HEK293 (cell line): ENCODE data around the gene CSRP1.
A peak's percentile ranks its signal among the peaks of the same experiment; 100 is the strongest.

ENCODE experiments used
- CTCF ChIA-PET: fragments of 350-600 bp; formaldehyde crosslinking; extraction: SDS; loops from one replicate; lab custom pipeline; 2021; ENCODE audit warnings: antibody characterized with exemption; lab: Yijun Ruan, JAX
- POLR2A ChIA-PET: fragments of 300-600 bp; formaldehyde crosslinking; extraction: SDS; loops from one replicate; lab custom pipeline; 2020; ENCODE audit warnings: antibody characterized with exemption, inconsistent platforms; lab: Yijun Ruan, JAX
- H3K27ac ChIP-seq: fragments of 200-500 bp; sonication (Bioruptor generic); 2 replicates; pipeline ENCODE4 v1.5.1; 2014; ENCODE audit warnings: low read depth, low read length, control low read depth, inconsistent platforms; ENCODE audit errors: extremely low read depth
- H3K36me3 ChIP-seq, 2 experiments: fragments of 200-500 bp in 1 of 2; sonication (Bioruptor generic) in 1 of 2; 1 replicate in 1 of 2; 2 replicates in 1 of 2; pipeline ENCODE4 v1.5.1; 2014 to 2017; ENCODE audit warnings: inconsistent platforms in 2 of 2, low read length in 2 of 2; ENCODE audit not compliant: control insufficient read depth in 2 of 2, insufficient read depth in 1 of 2
- H3K4me1 ChIP-seq: fragments of 200-500 bp; sonication (Bioruptor generic); 2 replicates; pipeline ENCODE4 v1.5.1; 2014; ENCODE audit warnings: mild to moderate bottlenecking, low read length, inconsistent platforms; ENCODE audit not compliant: control insufficient read depth, insufficient read depth
- H3K4me3 ChIP-seq: 2 replicates; pipeline ENCODE4 v1.5.1; 2011; ENCODE audit warnings: low read depth, mild to moderate bottlenecking, control low read depth, low read length, moderate library complexity
- H3K9me3 ChIP-seq: fragments of 200-500 bp; sonication (Bioruptor generic); 2 replicates; pipeline ENCODE4 v1.5.1; 2014; ENCODE audit warnings: low read depth, low read length, inconsistent platforms; ENCODE audit not compliant: control insufficient read depth, insufficient read depth
- EGR2 ChIP-seq: fragments of 450-650 bp; formaldehyde crosslinking; IDR thresholded peaks from 2 replicates; pipeline ENCODE4 v1.5.1; 2016; ENCODE audit warnings: low read depth, missing biosample characterization, missing genetic modification characterization
- KLF9 ChIP-seq: fragments of 450-650 bp; formaldehyde crosslinking; IDR thresholded peaks from 2 replicates; pipeline ENCODE4 v1.5.1; 2016; ENCODE audit warnings: missing biosample characterization, missing genetic modification characterization, low read depth
- MYNN ChIP-seq: fragments of 450-650 bp; formaldehyde crosslinking; IDR thresholded peaks from 2 replicates; pipeline ENCODE4 v1.5.1; 2016; ENCODE audit warnings: missing biosample characterization, missing genetic modification characterization, borderline replicate concordance
- SCRT2 ChIP-seq: fragments of 450-650 bp; formaldehyde crosslinking; IDR thresholded peaks from 2 replicates; pipeline ENCODE4 v1.5.1; 2016; ENCODE audit warnings: missing biosample characterization, missing genetic modification characterization
- TRIM28 ChIP-seq: IDR thresholded peaks from 2 replicates; pipeline ENCODE4 v1.6.1; 2011; ENCODE audit warnings: low read length, control low read depth, borderline replicate concordance
- WT1 ChIP-seq: fragments of 450-650 bp; formaldehyde crosslinking; IDR thresholded peaks from 2 replicates; pipeline ENCODE4 v1.5.1; 2016; ENCODE audit warnings: missing biosample characterization, missing genetic modification characterization
- ZBTB1 ChIP-seq: fragments of 450-650 bp; formaldehyde crosslinking; IDR thresholded peaks from 2 replicates; pipeline ENCODE4 v1.5.1; 2016; ENCODE audit warnings: missing biosample characterization, missing genetic modification characterization
- ZFHX2 ChIP-seq: fragments of 450-650 bp; formaldehyde crosslinking; conservative IDR thresholded peaks from 2 replicates; pipeline ENCODE4 v1.5.1; 2016; ENCODE audit warnings: missing biosample characterization, missing genetic modification characterization
- ZIC2 ChIP-seq: fragments of 450-650 bp; formaldehyde crosslinking; IDR thresholded peaks from 2 replicates; pipeline ENCODE4 v1.5.1; 2016; ENCODE audit warnings: missing biosample characterization, missing genetic modification characterization
- ZNF140 ChIP-seq: fragments of 450-650 bp; formaldehyde crosslinking; IDR thresholded peaks from 2 replicates; pipeline ENCODE4 v1.5.1; 2016; ENCODE audit warnings: missing biosample characterization, missing genetic modification characterization
- ZNF174 ChIP-seq: fragments of 450-650 bp; formaldehyde crosslinking; IDR thresholded peaks from 2 replicates; pipeline ENCODE4 v1.5.0; 2017; ENCODE audit warnings: missing biosample characterization, mild to moderate bottlenecking, missing genetic modification characterization
- ZNF214 ChIP-seq: fragments of 450-650 bp; formaldehyde crosslinking; IDR thresholded peaks from 2 replicates; pipeline ENCODE4 v1.5.1; 2017; ENCODE audit warnings: missing biosample characterization, mild to moderate bottlenecking, missing genetic modification characterization, borderline replicate concordance
- ZNF404 ChIP-seq: fragments of 450-650 bp; formaldehyde crosslinking; IDR thresholded peaks from 2 replicates; pipeline ENCODE4 v1.5.1; 2017; ENCODE audit warnings: missing biosample characterization, missing genetic modification characterization
- ZNF433 ChIP-seq: fragments of 450-650 bp; formaldehyde crosslinking; IDR thresholded peaks from 2 replicates; pipeline ENCODE4 v1.5.1; 2016; ENCODE audit warnings: missing biosample characterization, missing genetic modification characterization, low read depth
- ZNF530 ChIP-seq: fragments of 450-650 bp; formaldehyde crosslinking; IDR thresholded peaks from 2 replicates; pipeline ENCODE4 v1.5.1; 2016; ENCODE audit warnings: low read depth, missing biosample characterization, missing genetic modification characterization
- ZNF596 ChIP-seq: fragments of 450-650 bp; IDR thresholded peaks from 2 replicates; pipeline ENCODE4 v1.5.0; 2018; ENCODE audit warnings: missing biosample characterization, mild to moderate bottlenecking, missing genetic modification characterization, moderate library complexity
- ZNF664 ChIP-seq: fragments of 450-650 bp; formaldehyde crosslinking; IDR thresholded peaks from 2 replicates; pipeline ENCODE4 v1.5.1; 2016; ENCODE audit warnings: missing biosample characterization, missing genetic modification characterization
- ZNF677 ChIP-seq: fragments of 450-650 bp; IDR thresholded peaks from 2 replicates; pipeline ENCODE4 v1.5.0; 2018; ENCODE audit warnings: missing biosample characterization, mild to moderate bottlenecking, missing genetic modification characterization, moderate library complexity
- ZNF791 ChIP-seq: fragments of 450-650 bp; formaldehyde crosslinking; IDR thresholded peaks from 2 replicates; pipeline ENCODE4 v1.5.1; 2016; ENCODE audit warnings: missing biosample characterization, missing genetic modification characterization
- TF ChIP-seq, protein P1 (sequence below): fragments of 450-650 bp; formaldehyde crosslinking; IDR thresholded peaks from 2 replicates; pipeline ENCODE4 v1.5.1; 2017; ENCODE audit warnings: missing biosample characterization, missing genetic modification characterization
- TF ChIP-seq, protein P2 (sequence below): fragments of 450-650 bp; formaldehyde crosslinking; IDR thresholded peaks from 2 replicates; pipeline ENCODE4 v1.5.1; 2016; ENCODE audit warnings: missing biosample characterization, missing genetic modification characterization
- TF ChIP-seq, protein P3 (sequence below): fragments of 450-650 bp; formaldehyde crosslinking; IDR thresholded peaks from 2 replicates; pipeline ENCODE4 v1.5.1; 2016; ENCODE audit warnings: missing biosample characterization, missing genetic modification characterization

CSRP1 gene

DNA sequence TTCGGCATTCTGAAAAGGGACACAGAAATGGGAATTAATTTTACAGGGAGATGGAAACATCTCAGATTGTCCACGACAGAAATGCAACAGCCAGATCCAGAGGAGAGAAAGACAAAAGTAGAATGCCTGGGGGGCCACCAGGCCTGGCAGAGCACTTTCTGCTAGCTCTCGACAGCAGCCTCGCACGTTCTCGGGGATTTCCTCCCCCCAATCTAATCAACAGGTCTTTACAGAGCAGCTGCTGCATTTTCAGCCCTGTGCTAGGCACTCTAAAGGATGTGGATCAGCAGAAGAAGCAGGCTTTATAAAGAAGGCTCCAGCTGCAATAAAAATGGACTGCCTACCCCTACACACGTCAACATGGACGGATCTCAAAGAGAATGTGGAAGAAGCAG lies 10.6 kb downstream of the CSRP1 start:
- CTCF ChIA-PET, result interaction anchor here (1.0 to 4.8 kb wide), 4 partner anchors 14 to 60 kb away, joined by 5 to 38 read pairs (median 8); no protein-coding TSS in a partner anchor
- no peaks in the 10 kb centered on the region for H3K36me3 ChIP-seq
- TF ChIP-seq SCRT2 (tag by site-specific recombination) (peak; percentile 70; the same call in 1 of the 2 replicates), ZNF174 (no peak)
- TF ChIP-seq, all 188 proteins: peak for 1
- POLR2A ChIA-PET, result interaction anchor here (1.0 to 2.3 kb wide), 3 partner anchors 10 to 27 kb away, joined by 3 to 4 read pairs (median 4); partner anchors contain the start of gene PHLDA3
- Histone ChIP-seq H3K27ac (no peak overlapping the region), H3K9me3 (no peaks in the 10 kb centered on the region), H3K4me1 (no peaks in the 10 kb centered on the region), H3K4me3 (no peak overlapping the region)

DNA sequence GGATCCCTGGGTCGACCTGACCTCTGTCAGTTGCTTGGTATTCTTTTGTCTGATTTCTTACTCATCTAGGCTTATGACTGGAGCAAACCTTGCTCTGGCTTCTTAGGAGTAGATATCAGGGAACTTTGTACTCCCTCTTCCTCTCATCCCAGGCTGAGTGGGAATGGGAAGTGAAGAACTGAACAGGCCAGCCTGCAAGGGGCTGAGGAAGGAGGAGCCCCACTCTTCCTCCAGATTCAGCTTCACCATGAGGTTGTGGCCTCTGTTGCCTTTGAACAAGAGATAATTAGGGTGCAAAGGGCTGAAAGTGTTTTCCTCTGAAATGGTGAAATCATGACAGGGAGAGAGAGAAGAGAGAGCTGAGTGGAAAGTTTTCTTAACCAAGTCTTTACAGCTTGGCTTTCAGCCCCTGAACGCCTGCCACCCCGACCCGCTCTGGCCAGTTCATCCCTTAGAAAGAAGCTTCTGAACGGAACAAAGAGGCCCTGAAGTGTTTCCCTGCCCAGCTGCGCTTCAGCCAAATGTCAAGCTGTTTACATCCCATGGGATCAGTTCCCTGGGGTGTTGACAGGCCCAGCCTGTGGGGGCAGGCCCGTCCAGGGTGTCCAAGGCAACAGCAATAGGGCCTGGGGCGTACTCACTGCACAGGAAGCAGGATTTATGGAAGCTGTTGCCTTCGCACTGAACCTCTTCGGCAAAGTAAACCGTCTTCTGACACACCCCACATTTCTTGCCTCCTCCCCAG lies 11.2 kb downstream of the CSRP1 start:
- POLR2A ChIA-PET, result interaction anchor here (1.8 to 2.3 kb wide), 2 partner anchors 10 to 16 kb away, joined by 4 read pairs; no protein-coding TSS in a partner anchor
- CTCF ChIA-PET, result interaction anchor here (0.6 to 4.8 kb wide), 4 partner anchors 17 to 686 kb away, joined by 3 to 38 read pairs (median 6); no protein-coding TSS in a partner anchor
- Histone ChIP-seq H3K27ac (no peak overlapping the region), H3K4me1 (no peaks in the 10 kb centered on the region), H3K36me3 (no peaks in the 10 kb centered on the region), H3K9me3 (no peaks in the 10 kb centered on the region), H3K4me3 (no peak overlapping the region)
- TF ChIP-seq ZNF140 (tag by site-specific recombination) (no peak), ZNF664 (tag by site-specific recombination) (no peak), ZNF530 (tag by site-specific recombination) (no peak), ZNF433 (tag by site-specific recombination) (no peak), ZIC2 (tag by site-specific recombination) (peak; percentile 79)
- TF ChIP-seq, protein P1, sequence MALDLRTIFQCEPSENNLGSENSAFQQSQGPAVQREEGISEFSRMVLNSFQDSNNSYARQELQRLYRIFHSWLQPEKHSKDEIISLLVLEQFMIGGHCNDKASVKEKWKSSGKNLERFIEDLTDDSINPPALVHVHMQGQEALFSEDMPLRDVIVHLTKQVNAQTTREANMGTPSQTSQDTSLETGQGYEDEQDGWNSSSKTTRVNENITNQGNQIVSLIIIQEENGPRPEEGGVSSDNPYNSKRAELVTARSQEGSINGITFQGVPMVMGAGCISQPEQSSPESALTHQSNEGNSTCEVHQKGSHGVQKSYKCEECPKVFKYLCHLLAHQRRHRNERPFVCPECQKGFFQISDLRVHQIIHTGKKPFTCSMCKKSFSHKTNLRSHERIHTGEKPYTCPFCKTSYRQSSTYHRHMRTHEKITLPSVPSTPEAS, result no peak

DNA sequence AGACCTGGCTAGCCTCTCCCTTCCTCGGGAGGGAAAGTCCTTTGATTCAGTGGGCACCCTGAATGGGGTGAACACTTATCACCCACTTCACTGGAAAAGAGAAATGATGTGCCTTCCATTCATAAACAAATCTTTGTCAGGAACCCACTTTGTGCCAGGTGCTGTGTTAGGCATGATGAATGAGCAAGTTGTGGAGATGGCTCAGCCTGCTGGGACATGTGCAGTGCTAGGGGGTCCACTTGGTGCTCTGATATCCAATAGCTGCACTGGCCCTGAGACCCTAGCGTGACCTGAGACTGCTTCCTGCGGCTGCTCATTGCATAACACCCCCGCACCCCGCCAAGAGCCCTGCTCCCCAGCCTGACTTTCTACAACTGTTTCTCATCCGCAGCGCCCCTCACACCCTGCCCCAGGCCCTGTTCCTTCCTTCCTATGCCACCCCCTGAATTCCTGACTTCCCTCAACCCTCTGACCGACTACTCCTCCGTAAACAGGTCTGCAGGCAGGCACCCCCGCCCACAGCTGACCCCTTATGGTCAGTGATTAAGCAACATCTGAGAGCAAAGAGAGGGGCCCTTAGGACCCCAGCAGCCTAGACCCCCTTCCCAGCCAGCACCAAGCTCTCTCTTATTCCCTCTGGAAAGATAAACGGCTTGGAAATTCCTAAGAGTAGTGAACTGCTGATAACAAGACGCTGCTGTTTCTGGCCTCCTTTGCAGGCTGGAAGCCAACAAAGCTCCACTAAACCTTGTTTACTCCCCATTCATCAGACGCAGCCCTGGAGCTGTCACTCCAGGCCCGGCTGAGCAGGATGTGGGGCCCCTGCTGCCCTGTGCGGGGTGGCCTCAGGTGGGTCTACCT lies 12.9 kb downstream of the CSRP1 start:
- no peak overlapping the region for H3K4me3 ChIP-seq
- CTCF ChIA-PET, result interaction anchor here (0.6 to 14.9 kb wide), 4 partner anchors 11 to 20 kb away, joined by 3 to 471 read pairs (median 4); no protein-coding TSS in a partner anchor
- no peaks in the 10 kb centered on the region for H3K36me3 ChIP-seq
- H3K27ac ChIP-seq, result no peak overlapping the region
- POLR2A ChIA-PET, result no interaction called here
- no peaks in the 10 kb centered on the region for H3K9me3 ChIP-seq
- no peaks in the 10 kb centered on the region for H3K4me1 ChIP-seq
- no peak for TF ChIP-seq MYNN
- no peak for TF ChIP-seq ZNF677 (tag by site-specific recombination)
- TF ChIP-seq ZNF214 (tag by site-specific recombination), result no peak
- TF ChIP-seq ZNF791 (tag by site-specific recombination), result no peak
- no peak for TF ChIP-seq ZBTB1 (tag by site-specific recombination)
- 0 out of 2 replicates have a peak, but pooled peaks have one; percentile 44 for TF ChIP-seq WT1 (tag by site-specific recombination)
- no peak for TF ChIP-seq TRIM28
- TF ChIP-seq, protein P2, sequence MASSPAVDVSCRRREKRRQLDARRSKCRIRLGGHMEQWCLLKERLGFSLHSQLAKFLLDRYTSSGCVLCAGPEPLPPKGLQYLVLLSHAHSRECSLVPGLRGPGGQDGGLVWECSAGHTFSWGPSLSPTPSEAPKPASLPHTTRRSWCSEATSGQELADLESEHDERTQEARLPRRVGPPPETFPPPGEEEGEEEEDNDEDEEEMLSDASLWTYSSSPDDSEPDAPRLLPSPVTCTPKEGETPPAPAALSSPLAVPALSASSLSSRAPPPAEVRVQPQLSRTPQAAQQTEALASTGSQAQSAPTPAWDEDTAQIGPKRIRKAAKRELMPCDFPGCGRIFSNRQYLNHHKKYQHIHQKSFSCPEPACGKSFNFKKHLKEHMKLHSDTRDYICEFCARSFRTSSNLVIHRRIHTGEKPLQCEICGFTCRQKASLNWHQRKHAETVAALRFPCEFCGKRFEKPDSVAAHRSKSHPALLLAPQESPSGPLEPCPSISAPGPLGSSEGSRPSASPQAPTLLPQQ (tag by site-specific recombination), result no peak
- no peak for TF ChIP-seq KLF9 (tag by site-specific recombination)
- TF ChIP-seq EGR2 (tag by site-specific recombination), result peak; percentile 83
- no peak for TF ChIP-seq ZNF404
- peak; percentile 89 for TF ChIP-seq ZFHX2
- TF ChIP-seq, protein P3, sequence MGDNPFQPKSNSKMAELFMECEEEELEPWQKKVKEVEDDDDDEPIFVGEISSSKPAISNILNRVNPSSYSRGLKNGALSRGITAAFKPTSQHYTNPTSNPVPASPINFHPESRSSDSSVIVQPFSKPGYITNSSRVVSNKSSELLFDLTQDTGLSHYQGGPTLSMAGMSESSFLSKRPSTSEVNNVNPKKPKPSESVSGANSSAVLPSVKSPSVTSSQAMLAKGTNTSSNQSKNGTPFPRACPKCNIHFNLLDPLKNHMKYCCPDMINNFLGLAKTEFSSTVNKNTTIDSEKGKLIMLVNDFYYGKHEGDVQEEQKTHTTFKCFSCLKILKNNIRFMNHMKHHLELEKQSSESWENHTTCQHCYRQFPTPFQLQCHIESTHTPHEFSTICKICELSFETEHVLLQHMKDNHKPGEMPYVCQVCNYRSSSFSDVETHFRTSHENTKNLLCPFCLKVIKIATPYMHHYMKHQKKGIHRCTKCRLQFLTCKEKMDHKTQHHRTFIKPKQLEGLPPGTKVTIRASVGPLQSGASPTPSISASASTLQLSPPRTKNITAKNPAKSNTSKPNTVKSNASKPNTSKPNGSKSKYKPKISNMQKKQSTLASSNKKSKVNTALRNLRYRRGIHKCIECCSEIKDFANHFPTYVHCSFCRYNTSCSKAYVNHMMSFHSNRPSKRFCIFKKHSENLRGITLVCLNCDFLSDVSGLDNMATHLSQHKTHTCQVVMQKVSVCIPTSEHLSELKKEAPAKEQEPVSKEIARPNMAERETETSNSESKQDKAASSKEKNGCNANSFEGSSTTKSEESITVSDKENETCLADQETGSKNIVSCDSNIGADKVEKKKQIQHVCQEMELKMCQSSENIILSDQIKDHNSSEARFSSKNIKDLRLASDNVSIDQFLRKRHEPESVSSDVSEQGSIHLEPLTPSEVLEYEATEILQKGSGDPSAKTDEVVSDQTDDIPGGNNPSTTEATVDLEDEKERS (tag by site-specific recombination), result no peak
- no peak for TF ChIP-seq ZNF596 (tag by site-specific recombination)
